Activated CD4-positive, alpha-beta T cell treated with anti-CD3 and anti-CD28 coated beads for 36 hours (primary cell): ENCODE data around the gene MAD2L2. TPM values are rescaled to one million over a fixed set of nuclear protein-coding genes. Genes with fewer than 3 reads are reported as not detected.
"Not testable (repeated sequence)": the region's sequence is repeated elsewhere in the genome, so short reads cannot be mapped to it uniquely, and the experiment has no call there.

ENCODE experiments used
- ATAC-seq: fragments of 200-7000 bp; cut with Tn5 transposase; one replicate; pipeline ENCODE4 v1.10.0; 2021; ENCODE audit warnings: mild to moderate bottlenecking, moderate library complexity
- CTCF ChIA-PET: fragments of 350-600 bp; sonication (Branson Sonifier 250); formaldehyde crosslinking; loops from one replicate; lab custom pipeline; 2021; ENCODE audit warnings: antibody characterized with exemption; lab: Charles Lee
- POLR2A ChIA-PET: fragments of 350-600 bp; sonication (Branson Sonifier 250); formaldehyde crosslinking; loops from one replicate; lab custom pipeline; 2021; ENCODE audit warnings: antibody characterized with exemption, inconsistent platforms; lab: Charles Lee
- DNase-seq: peaks from one replicate; pipeline ENCODE4 v3.0.0-alpha.2; 2020
- H3K27ac Mint-ChIP-seq: one replicate; pipeline ENCODE4 v1.8.0; 2021; ENCODE audit warnings: mixed read lengths
- H3K27me3 Mint-ChIP-seq: one replicate; pipeline ENCODE4 v1.8.0; 2021; ENCODE audit warnings: mixed read lengths
- H3K36me3 Mint-ChIP-seq: one replicate; pipeline ENCODE4 v1.8.0; 2021; ENCODE audit warnings: low read depth, mixed read lengths
- H3K4me1 Mint-ChIP-seq: one replicate; pipeline ENCODE4 v1.8.0; 2021; ENCODE audit warnings: mixed read lengths
- H3K4me3 Mint-ChIP-seq: one replicate; pipeline ENCODE4 v1.8.0; 2021; ENCODE audit warnings: mild to moderate bottlenecking, moderate library complexity, mixed read lengths
- H3K9me3 Mint-ChIP-seq: one replicate; pipeline ENCODE4 v1.8.0; 2021; ENCODE audit warnings: low read depth, mixed read lengths
- intact Hi-C, 2 experiments: fragments of 100-400 bp; cut with DNase I in 1 of 2; cut with micrococcal nuclease in 1 of 2; formaldehyde crosslinking; loops; one replicate each; pipeline versions ENCODE4 v1.14.2 to v1.15.1; 2022 to 2024; cut with DNase I, micrococcal nuclease
- total RNA-seq, 2 experiments: library from RNA; stranded (reverse); gene quantifications; one replicate each; pipeline ENCODE4 v1.2.3, GENCODE V29; 2021

MAD2L2 gene
- total RNA-seq, 2 experiments from 2014 or later: 70.4 to 71.5 TPM

GRCh38 chr1:11645270-11645669 lies 35.7 kb downstream of the MAD2L2 start:
- intact Hi-C loops: no loop called here
- POLR2A ChIA-PET: interaction anchor here (0.9 kb wide), 1 partner anchor 608 kb away, joined by 3 read pairs; no protein-coding TSS in a partner anchor
- no peaks in the 10 kb centered on the region for H3K9me3 Mint-ChIP-seq
- DNase-seq: no peak
- peaks cover 8% of the 10 kb centered on the region for H3K4me1 Mint-ChIP-seq
- no peak overlapping the region for H3K4me3 Mint-ChIP-seq
- ATAC-seq: no peak
- no peak overlapping the region for H3K27ac Mint-ChIP-seq
- no peaks in the 10 kb centered on the region for H3K27me3 Mint-ChIP-seq
- CTCF ChIA-PET: interaction anchor here (0.6 to 2.4 kb wide), 25 partner anchors 9 to 607 kb away, joined by 3 to 22 read pairs (median 4); partner anchors contain the start of gene CLCN6
- H3K36me3 Mint-ChIP-seq: no peaks in the 10 kb centered on the region

DNA sequence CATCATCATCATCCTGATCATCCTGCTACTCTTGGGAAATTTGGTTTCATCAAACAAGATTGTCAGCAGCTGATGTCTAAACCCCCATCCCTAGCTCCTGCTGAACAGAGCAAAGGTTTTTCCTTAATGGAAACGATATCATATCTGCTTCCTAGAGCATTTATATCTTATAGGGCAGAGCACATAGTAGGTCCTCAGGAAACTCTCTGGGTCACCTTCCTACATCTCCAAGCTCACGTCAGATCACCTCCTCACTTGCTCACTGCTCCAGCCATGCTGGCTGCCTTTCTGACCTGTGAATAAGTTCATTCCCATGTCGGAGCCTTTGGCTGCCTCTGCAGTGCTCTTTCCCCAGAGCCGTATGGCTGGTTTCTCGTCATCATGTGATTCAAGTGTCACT lies 37.2 kb downstream of the MAD2L2 start:
- DNase-seq (no peak), ATAC-seq (no peak)
- Mint-ChIP-seq H3K36me3 (no peaks in the 10 kb centered on the region), H3K9me3 (no peaks in the 10 kb centered on the region), H3K27me3 (no peaks in the 10 kb centered on the region), H3K27ac (no peak overlapping the region), H3K4me3 (no peak overlapping the region), H3K4me1 (no peaks in the 10 kb centered on the region)
- ChIA-PET POLR2A (interaction anchor here (0.6 kb wide), 1 partner anchor 133 kb away, joined by 3 read pairs; no protein-coding TSS in a partner anchor), CTCF (interaction anchor here (0.5 to 4.0 kb wide), 15 partner anchors 12 to 612 kb away, joined by 3 to 34 read pairs (median 3); partner anchors contain the start of gene FBXO6)
- intact Hi-C loops: loop anchor here in 1 of 2 experiments (5.0 kb wide), 1 partner anchor 306 kb away; no protein-coding TSS in a partner anchor

DNA sequence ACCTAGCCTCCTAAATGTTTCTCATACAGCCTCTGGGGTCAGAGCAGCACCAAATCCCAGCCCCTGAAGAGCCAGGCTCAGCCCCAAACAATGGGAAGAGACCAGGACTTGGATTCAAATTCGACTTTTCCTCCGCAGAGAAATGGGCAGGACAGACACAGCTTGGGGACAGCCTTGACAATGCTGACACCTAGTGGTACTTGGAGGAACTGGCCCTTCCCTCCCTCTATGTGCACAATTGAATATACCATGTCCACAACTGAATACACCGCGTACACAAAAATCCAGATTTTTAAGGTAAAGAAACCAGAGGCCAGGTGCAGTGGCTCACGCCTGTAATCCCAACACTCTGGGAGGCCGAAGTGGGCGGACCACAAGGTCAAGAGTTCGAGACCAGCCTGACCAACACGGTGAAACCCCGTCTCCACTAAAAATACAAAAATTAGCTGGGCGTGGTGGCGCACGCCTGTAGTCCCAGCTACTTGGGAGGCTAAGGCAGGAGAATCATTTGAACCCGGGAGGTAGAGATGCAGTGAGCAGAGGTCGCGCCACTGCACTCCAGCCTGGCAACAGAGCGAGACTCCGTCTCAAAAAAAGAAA lies 38.4 kb downstream of the MAD2L2 start:
- H3K27ac Mint-ChIP-seq, H3K4me1 Mint-ChIP-seq, POLR2A ChIA-PET, H3K27me3 Mint-ChIP-seq, H3K9me3 Mint-ChIP-seq, H3K4me3 Mint-ChIP-seq, H3K36me3 Mint-ChIP-seq: not testable (repeated sequence)
- DNase-seq: peak; percentile 81
- intact Hi-C loops: loop anchor here (1.0 to 5.0 kb wide), 7 partner anchors 163 to 605 kb away; partner anchors contain the start of gene DISP3 (in 1 of the 2)
- peak; percentile 86 for ATAC-seq
- CTCF ChIA-PET: interaction anchor here (0.5 to 4.0 kb wide), 22 partner anchors 13 to 605 kb away, joined by 3 to 34 read pairs (median 3); partner anchors contain the start of genes FBXO6 and MTOR

DNA sequence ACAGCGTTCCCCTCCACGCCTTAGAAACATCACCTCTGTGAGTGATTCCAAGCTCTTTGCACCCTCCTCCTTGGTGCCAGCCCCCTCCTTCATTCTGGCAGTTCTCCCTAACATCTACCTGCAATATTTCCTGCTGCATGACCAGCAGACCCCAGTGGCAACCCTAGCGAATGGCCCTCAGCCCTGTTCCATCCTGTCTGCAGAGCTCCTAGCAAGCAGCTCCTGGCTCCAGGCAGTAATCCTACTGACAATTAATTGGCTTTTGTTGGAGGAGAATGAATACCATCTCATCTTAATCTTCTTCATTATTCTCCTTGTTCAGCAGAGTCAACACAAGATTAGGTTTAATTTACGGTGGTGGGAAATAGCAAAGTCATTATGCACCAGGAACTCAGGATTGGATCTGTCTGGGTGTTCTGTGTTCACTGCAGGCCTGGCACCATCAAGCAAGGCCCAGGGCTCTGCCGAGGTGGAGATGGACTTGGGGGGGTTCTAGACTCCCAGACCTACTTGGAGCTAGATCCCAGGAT lies 39.1 kb downstream of the MAD2L2 start:
- Mint-ChIP-seq H3K4me3 (no peak overlapping the region), H3K27ac (no peak overlapping the region), H3K27me3 (no peaks in the 10 kb centered on the region), H3K9me3 (no peaks in the 10 kb centered on the region), H3K4me1 (no peaks in the 10 kb centered on the region), H3K36me3 (no peaks in the 10 kb centered on the region)
- ChIA-PET CTCF (interaction anchor here (0.5 to 4.0 kb wide), 22 partner anchors 13 to 604 kb away, joined by 3 to 34 read pairs (median 3); partner anchors contain the start of genes EXOSC10, FBXO6 and MTOR), POLR2A (no interaction called here)
- DNase-seq (no peak), ATAC-seq (no peak)
- intact Hi-C loops: loop anchor here (1.0 to 5.0 kb wide), 7 partner anchors 163 to 605 kb away; partner anchors contain the start of gene DISP3 (in 1 of the 2)

DNA sequence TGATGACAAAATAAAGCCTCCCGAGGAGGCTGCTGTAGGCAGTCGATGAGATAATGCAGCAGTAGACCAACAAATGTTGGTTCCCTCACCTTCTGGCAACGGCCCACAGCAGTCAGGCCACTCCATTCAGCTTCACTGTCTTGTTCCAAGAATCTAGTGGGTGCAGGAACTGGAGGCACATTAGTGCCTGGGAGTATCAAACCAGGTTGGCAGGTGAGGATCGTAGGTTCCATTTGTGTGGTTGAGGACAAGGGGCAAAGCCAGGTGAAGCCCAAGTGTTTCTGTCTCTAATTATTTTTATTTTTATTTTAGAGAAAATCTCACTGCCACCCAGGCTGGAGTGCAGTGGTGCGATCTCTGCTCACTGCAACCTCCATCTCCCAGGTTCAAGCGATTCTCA lies 40.0 kb downstream of the MAD2L2 start:
- H3K27ac Mint-ChIP-seq: no peak overlapping the region
- ATAC-seq: no peak
- H3K4me1 Mint-ChIP-seq: no peaks in the 10 kb centered on the region
- H3K27me3 Mint-ChIP-seq: peaks cover 2% of the 10 kb centered on the region
- H3K36me3 Mint-ChIP-seq: no peaks in the 10 kb centered on the region
- no peaks in the 10 kb centered on the region for H3K9me3 Mint-ChIP-seq
- no peak for DNase-seq
- ChIA-PET POLR2A (interaction anchor here (0.7 kb wide), 1 partner anchor 277 kb away, joined by 7 read pairs; no protein-coding TSS in a partner anchor), CTCF (interaction anchor here (0.8 to 4.0 kb wide), 11 partner anchors 12 to 603 kb away, joined by 3 to 34 read pairs (median 5); partner anchors contain the start of genes EXOSC10 and MTOR)
- intact Hi-C loops: loop anchor here in 1 of 2 experiments (5.0 kb wide), 1 partner anchor 304 kb away; no protein-coding TSS in a partner anchor
- H3K4me3 Mint-ChIP-seq: no peak overlapping the region

- CTCF ChIA-PET: interaction anchor here (0.7 to 1.0 kb wide), 6 partner anchors 23 to 241 kb away, joined by 3 to 4 read pairs (median 3); no protein-coding TSS in a partner anchor
- intact Hi-C loops: loop anchor here in 1 of 2 experiments (5.0 kb wide), 1 partner anchor 303 kb away; no protein-coding TSS in a partner anchor
- no peak overlapping the region for H3K27ac Mint-ChIP-seq
- ATAC-seq (no peak), DNase-seq (no peak)
- POLR2A ChIA-PET: no interaction called here
- no peaks in the 10 kb centered on the region for H3K4me1 Mint-ChIP-seq
- peaks cover 5% of the 10 kb centered on the region for H3K27me3 Mint-ChIP-seq
- no peaks in the 10 kb centered on the region for H3K36me3 Mint-ChIP-seq
- no peaks in the 10 kb centered on the region for H3K9me3 Mint-ChIP-seq
- no peak overlapping the region for H3K4me3 Mint-ChIP-seq
Measured at GRCh38 chr1:11640101-11640500, 40.8 kb downstream of the MAD2L2 start.

- DNase-seq: no peak
- H3K4me1 Mint-ChIP-seq: no peaks in the 10 kb centered on the region
- H3K27me3 Mint-ChIP-seq: peaks cover 5% of the 10 kb centered on the region
- no peak for ATAC-seq
- H3K36me3 Mint-ChIP-seq: no peaks in the 10 kb centered on the region
- H3K9me3 Mint-ChIP-seq: no peaks in the 10 kb centered on the region
- ChIA-PET POLR2A (no interaction called here), CTCF (interaction anchor here (0.8 to 1.3 kb wide), 3 partner anchors 76 to 377 kb away, joined by 3 read pairs; partner anchors contain the start of gene MTOR)
- intact Hi-C loops: no loop called here
- no peak overlapping the region for H3K4me3 Mint-ChIP-seq
- no peak overlapping the region for H3K27ac Mint-ChIP-seq
Measured at GRCh38 chr1:11639372-11639771, 41.6 kb downstream of the MAD2L2 start.

DNA sequence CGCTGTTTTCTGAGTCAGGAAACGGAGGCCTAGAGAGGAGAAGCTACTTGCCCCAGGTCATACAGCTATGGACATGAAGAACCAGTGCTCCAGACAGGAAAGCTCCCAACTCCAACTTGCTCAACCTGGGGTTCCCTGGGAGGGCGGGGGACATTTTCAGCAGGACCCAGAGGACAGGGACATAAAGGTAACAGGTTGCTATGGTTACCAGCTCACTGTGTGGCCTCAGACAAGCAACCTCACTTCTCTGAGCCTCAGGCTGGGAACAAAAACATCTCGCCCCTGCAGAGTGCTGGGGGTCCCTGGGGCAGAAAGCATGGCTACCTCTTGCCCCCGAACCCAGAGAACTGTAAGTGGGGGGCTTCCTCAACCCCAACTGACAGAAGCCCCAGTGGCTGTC lies 42.8 kb downstream of the MAD2L2 start:
- intact Hi-C loops: no loop called here
- ChIA-PET POLR2A (no interaction called here), CTCF (interaction anchor here (1.3 to 1.9 kb wide), 3 partner anchors 376 to 601 kb away, joined by 3 to 12 read pairs (median 4); partner anchors contain the start of gene MTOR)
- H3K27ac Mint-ChIP-seq: no peak overlapping the region
- H3K27me3 Mint-ChIP-seq: peaks cover 7% of the 10 kb centered on the region
- H3K9me3 Mint-ChIP-seq: no peaks in the 10 kb centered on the region
- no peaks in the 10 kb centered on the region for H3K4me1 Mint-ChIP-seq
- no peak for ATAC-seq
- H3K36me3 Mint-ChIP-seq: no peaks in the 10 kb centered on the region
- no peak overlapping the region for H3K4me3 Mint-ChIP-seq
- no peak for DNase-seq

- H3K27ac Mint-ChIP-seq: no peak overlapping the region
- H3K4me1 Mint-ChIP-seq: no peaks in the 10 kb centered on the region
- POLR2A ChIA-PET: no interaction called here
- no peaks in the 10 kb centered on the region for H3K36me3 Mint-ChIP-seq
- ATAC-seq (no peak), DNase-seq (no peak)
- no peaks in the 10 kb centered on the region for H3K9me3 Mint-ChIP-seq
- intact Hi-C loops: no loop called here
- H3K27me3 Mint-ChIP-seq: peaks cover 7% of the 10 kb centered on the region
- CTCF ChIA-PET: interaction anchor here (0.7 to 1.1 kb wide), 3 partner anchors 11 to 157 kb away, joined by 3 to 4 read pairs (median 3); no protein-coding TSS in a partner anchor
- no peak overlapping the region for H3K4me3 Mint-ChIP-seq
Measured at GRCh38 chr1:11634365-11635192, 46.4 kb downstream of the MAD2L2 start.

- POLR2A ChIA-PET: interaction anchor here (0.6 kb wide), 1 partner anchor 22 kb away, joined by 3 read pairs; no protein-coding TSS in a partner anchor
- H3K27ac Mint-ChIP-seq: no peak overlapping the region
- no peaks in the 10 kb centered on the region for H3K9me3 Mint-ChIP-seq
- intact Hi-C loops: no loop called here
- no peaks in the 10 kb centered on the region for H3K36me3 Mint-ChIP-seq
- CTCF ChIA-PET: interaction anchor here (0.8 to 1.8 kb wide), 2 partner anchors 12 to 18 kb away, joined by 4 to 7 read pairs; no protein-coding TSS in a partner anchor
- peaks cover 10% of the 10 kb centered on the region for H3K27me3 Mint-ChIP-seq
- H3K4me3 Mint-ChIP-seq: no peak overlapping the region
- DNase-seq: no peak
- no peaks in the 10 kb centered on the region for H3K4me1 Mint-ChIP-seq
- no peak for ATAC-seq
Measured at GRCh38 chr1:11629184-11630016, 51.5 kb downstream of the MAD2L2 start.
